HL-60 (cell line): ENCODE results near the gene SATL1.

Experiments
- GABPA ChIP-seq: IDR thresholded peaks from 2 replicates; pipeline ENCODE4 v1.6.1; 2012; ENCODE audit warnings: low read depth
- POLR2AphosphoS5 ChIP-seq: IDR thresholded peaks from 2 replicates; pipeline ENCODE4 v1.6.1; 2012; ENCODE audit warnings: low read depth
- REST ChIP-seq: IDR thresholded peaks from 2 replicates; pipeline ENCODE4 v1.6.1; 2012; ENCODE audit warnings: low read depth; ENCODE audit not compliant: insufficient replicate concordance
- SPI1 ChIP-seq: IDR thresholded peaks from 2 replicates; pipeline ENCODE4 v1.6.1; 2012; ENCODE audit warnings: low read depth, mild to moderate bottlenecking, borderline replicate concordance
- TF ChIP-seq, protein P1 (sequence below): IDR thresholded peaks from one replicate; pipeline ENCODE4 v1.5.1; 2011; ENCODE audit warnings: low read length, control low read depth, inconsistent platforms; ENCODE audit not compliant: insufficient read depth

DNA sequence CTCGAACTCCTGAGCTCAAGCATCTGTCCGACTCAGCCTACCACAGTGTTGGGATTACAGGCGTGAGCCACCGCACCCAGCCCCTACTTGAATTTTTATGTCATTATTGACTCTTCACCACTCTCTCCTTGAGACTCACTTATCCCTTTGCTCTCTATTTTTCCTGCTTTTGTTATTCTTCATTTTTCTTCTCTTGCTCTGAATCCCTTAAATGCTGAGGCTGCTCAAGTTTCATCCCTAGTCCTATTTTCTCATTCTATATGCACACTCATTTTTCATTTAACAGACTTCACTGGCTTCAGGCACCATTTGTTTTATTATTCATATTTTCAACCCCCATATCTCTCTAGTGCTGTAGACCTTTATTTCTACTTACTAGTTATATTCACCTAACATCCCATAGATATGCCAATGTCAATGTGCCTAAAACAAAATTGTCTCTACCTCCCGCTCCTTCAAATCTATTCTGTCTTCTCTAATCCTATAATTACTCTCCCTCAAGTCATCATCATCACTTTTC is 154.2 kb downstream of the SATL1 start:
- TF ChIP-seq POLR2AphosphoS5 (no peak), GABPA (no peak), SPI1 (no peak), REST (no peak)
- TF ChIP-seq, protein P1, sequence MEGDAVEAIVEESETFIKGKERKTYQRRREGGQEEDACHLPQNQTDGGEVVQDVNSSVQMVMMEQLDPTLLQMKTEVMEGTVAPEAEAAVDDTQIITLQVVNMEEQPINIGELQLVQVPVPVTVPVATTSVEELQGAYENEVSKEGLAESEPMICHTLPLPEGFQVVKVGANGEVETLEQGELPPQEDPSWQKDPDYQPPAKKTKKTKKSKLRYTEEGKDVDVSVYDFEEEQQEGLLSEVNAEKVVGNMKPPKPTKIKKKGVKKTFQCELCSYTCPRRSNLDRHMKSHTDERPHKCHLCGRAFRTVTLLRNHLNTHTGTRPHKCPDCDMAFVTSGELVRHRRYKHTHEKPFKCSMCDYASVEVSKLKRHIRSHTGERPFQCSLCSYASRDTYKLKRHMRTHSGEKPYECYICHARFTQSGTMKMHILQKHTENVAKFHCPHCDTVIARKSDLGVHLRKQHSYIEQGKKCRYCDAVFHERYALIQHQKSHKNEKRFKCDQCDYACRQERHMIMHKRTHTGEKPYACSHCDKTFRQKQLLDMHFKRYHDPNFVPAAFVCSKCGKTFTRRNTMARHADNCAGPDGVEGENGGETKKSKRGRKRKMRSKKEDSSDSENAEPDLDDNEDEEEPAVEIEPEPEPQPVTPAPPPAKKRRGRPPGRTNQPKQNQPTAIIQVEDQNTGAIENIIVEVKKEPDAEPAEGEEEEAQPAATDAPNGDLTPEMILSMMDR: no peak
